ENCODE measurements around the gene ASXL1.
"Not testable (repeated sequence)": the region's sequence is repeated elsewhere in the genome, so short reads cannot be mapped to it uniquely, and the experiment has no call there.

The ASXL1 gene

DNA sequence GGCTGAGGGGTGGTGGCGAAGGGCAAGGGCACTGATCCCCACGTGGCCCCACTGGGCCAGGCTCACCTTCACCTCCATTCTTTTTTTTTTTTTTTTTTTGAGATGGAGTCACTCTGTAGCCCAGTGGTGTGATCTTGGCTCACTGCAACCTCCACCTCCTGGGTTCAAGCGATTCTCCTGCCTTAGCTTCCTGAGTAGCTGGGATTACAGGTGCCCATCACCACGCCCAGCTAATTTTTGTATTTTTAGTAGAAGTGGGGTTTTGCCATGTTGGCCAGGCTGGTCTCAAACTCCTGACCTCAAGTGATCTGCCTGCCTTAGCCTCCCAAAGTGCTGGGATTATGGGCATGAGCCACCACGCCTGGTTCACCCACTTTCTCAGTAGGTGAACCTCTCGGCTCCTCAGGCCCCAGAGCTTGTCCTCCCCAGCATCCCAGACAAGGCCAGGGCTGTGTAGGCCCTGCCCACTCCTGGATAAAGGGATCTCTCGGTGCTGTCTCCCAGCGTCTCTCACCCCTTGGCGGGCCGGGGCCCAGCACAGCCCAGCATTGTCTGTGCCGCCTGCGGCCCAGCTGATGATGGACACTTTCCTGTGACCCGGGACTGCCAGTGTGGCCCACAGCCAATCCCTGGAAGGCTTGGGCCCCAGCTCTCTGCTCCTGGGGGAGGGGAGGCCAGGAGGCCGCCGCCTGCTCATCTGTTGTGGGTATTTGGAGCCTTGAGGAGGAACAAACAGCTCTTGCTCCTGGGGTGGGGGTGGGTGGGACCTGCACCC lies 108.0 kb downstream of the ASXL1 start:
- DNase-seq (ENCODE audit: low spot score) = not testable (repeated sequence)

DNA sequence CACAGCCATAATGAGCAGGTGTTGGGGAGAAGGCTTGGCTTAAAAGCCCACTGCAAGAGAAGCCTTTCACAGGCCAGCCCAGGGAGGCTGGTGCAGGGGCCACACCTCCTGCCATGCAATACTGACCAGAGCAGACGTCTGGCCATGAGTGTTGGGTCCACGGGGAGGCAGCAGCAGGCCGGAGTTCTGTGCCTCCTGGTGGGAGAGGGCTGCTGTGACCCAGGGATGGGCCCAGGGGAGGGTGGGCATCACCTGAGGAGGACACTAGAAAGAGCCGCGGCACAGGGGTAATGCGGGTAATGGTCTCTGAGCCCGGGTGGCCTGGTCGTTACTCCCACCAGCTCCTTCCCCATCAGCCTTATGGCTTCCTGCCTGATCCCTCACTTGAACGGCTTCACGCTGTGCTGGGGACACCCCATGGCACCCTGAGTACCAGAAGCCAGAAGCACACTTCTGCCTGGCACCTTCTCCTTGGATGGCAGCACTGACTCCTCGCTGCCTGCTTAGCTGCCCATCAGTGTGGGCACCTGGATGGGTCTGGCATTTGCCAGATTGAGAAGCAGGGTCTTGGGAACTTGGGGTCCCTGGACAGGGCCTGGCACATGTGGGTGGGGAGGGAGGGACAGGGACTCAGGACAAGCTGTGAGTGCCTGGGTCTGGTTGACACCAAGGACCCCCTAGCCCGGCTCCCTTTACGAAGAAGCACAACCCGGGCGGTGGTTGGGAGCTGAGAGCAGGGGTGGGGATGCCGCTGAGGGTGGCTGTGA lies 108.8 kb downstream of the ASXL1 start:
- DNase-seq (ENCODE audit: low spot score) = no peak

DNA sequence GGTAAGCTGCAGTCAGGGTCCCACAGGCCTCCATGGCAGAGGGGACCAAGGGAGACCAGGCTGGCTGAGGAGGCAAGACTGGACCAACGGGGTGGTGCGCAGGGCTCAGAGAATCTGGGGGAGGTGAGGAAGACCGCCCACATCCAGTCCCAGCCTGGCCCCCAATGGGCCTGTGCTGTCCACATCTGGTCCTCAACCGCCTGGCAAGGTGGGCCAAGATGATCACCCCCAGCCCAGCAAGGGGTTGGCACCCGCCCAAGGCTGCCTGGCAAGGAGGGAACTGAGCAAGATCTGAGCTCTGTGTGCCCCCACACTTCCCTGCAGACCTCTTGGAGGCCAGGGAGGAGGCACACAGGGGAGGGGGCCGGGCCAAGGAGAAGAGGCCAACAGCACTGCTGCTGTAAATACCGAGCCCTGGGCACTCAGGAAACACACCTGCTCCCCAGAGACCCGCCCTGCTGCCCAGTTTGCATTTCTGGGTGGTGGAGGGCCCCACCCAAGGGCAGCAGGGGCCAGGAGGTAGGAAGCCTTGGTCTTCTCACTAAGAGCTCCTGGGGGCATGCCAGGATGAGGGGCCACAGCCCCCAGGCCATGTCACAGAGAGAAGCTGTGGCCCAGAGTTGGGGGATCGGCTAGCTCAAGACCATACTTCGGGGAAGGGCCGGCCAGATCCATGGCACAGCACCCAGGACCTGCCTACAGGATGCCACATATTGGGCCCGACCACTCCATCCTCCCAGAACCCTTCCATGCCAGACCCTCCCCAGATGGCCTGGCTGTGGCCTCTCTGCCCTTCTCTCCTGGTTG lies 109.6 kb downstream of the ASXL1 start:
- DNase-seq (ENCODE audit: low spot score) = no peak

DNA sequence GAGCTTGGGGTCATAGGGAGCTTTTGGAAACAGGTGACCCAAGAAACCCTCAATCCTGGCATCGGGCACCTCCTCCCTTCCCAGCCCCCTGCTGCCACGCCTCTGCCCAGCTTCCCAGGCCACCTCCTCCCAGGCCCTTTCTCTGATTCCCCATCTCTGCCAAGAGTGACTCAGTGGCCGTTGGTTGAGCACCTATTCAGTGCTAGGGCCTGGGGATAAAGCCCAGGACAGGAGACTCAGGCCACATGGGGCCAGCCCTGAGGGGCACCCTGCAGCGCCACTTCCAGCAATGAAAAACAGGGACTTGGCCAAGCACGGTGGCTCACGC lies 110.1 kb downstream of the ASXL1 start:
- no peak for DNase-seq (ENCODE audit: low spot score)

DNA sequence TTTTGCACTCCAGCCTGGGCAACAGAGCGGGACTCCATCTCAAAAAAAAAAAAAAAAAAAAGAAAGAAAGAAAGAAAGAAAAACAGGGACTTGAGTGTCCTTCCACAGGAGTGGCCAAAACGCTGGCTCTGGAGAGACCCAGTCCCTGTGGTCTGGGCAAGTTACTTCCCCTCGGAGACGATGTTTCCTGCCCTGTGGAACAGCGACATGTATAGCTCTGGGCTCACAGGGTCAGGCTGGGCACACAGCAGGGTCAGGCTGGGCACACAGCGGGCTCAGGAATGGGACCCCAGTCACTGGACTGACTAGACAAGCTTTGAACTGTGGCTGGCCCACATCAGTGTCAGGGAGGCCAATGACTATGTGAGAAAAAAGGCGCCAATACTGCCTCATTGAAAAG lies 110.7 kb downstream of the ASXL1 start:
- DNase-seq (ENCODE audit: low spot score) = no peak

DNA sequence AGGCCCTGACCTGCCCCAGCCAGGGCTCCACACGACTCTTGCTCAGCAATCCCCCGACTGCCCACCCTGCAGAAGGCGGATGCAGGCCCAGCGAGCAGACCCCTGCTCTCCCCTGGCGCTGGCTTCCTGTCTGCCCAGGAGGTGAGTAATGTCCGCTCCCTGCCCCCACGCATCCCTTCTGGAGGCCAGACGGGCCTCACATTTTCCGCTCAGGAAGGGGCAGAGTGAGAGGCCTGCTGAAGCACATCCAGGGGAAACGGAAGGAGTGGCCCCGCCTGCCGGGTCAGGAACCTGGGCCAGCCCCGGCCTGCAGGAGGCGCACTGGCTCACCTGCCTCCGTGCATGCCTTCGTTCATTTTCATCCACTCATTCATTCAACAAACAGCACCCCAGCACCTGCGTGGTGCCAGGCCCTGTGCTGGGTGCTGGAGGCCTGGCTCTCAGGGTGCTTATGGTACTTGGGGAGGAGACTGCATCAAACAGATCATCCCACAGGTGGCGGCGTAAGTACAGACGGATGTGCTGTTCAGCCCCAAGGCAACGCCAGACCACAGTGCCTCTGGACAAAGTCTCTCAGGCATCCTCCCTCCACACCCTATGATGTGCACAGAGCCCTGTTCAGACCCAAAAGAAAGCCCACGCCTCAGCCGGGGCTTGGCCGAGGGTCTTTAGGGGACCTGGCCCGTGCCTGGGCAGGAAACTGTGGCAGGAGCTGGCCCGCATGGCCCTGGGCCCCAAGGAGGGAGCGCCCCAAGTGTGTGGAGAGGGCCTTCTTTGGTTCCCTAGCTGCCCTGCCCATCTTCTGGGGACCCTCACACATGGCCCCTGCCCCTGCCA lies 112.1 kb downstream of the ASXL1 start:
- peak; percentile 73 for DNase-seq (ENCODE audit: low spot score)

DNA sequence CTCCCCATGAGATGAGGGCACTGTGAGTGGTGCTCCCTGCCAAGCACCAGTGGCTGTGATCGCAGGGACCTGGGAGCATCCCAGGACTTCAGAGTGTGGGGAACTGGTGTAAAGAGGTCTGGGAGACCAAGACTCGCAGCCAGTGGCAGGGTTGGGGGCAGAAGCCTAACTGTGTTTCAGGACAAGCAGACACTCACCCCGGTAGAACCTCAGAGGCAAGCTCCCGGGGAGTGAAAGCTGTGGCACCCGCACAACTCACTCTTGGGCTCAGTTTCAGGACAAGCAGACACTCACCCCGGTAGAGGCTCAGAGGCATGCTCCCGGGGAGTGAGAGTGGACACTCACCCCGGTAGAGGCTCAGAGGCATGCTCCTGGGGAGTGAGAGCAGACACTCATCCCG lies 112.8 kb downstream of the ASXL1 start:
- no peak for DNase-seq (ENCODE audit: low spot score)

DNA sequence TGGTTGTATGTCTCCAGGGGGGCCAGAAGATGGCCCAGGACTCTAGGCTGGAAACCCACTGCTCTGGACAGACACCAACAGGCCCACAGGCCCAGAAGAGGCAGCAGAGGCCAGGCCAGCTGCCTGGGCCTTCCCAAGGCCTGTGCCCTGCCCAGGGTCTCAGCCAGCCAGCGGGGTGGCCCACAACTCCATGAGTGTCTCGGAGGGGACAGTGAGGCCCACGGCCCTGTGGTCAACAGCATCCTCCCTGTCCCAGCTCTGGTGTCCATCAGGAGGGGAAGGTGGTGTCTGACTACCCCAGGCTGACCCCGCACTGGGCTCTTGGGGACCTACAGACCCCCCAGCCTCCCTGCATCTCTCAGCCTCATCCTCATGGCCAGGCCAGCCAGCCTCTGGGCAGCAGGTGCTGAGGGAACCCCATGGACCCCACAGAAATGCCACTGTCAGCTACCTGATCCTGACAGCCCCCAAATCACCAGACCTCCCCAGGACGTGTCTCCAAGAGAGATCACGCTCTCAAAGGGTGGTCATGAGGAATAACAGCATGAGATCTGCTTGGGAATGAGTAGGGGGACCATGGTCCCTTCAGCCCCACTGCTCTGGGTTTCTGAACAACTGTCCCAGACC lies 114.6 kb downstream of the ASXL1 start:
- DNase-seq (ENCODE audit: low spot score) = no peak

DNA sequence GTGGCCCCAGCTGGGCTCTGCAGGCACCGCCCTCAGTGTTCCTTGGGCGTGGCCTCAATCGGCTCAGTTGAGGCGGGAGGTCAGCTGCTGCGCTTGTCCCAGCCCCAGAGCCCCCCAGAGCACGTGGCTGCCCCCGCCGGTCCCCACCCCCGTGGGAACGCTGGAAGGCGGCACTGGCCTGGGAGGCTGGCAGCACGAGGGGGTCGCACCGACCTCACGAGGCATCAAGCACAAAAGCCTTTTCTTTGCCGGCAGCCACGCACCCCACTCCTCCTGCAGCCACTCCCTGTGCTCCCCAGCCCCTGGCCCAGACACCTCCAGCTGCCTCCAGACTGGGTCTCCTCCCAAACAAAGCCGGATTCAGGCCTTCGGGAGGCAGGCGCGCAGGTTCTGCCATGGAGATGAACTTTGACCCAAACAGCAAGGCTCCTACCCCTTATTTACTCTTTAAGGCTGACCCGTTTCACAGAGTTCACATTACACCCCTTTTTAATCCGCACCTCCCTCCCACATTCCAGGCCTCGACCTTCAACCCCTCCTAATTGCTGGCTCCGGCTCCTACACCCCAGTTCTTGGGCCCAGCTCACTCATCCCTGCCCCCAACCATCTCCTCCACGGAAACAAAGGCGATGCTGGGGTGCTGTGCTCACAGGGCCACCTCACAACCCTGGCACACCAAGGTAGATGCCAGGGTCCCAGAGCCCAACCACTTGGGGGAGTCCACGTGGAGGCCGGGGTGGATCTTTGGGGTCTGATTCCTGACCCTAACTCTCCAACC lies 115.3 kb downstream of the ASXL1 start:
- DNase-seq (ENCODE audit: low spot score) = no peak

DNA sequence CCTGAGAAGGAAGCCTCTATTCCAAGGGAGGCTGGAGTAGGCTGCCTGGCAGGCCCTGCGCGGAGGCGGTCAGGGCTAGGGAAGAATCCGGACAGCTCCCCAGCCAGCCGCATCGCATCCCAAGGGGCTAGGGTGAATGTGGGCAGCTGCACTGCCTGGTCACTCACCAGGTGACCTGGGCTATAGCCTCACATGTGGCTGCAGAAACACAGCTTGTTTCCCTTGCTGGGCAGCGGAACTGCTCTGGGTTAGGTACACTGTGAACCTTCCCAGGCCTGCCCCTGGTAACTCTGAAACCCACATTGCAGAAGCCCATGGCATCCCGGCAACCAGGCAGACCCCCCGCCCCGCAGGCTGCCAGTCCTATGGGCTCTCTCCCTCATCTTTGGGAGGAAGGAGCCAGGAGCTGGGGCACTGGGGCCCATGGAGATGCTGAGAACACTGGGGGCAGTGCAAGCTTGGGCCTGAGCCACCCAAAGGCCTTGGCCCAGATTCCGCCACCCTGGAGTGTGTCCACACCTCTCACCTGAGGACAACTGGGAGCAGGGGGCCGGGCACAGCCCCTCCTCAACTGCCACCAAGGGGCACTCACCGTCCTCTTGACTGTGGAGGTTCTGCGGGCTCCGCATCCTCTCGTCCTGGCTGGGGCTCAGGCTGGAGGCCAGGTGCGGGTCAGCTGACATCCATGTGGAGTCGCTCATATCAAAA lies 116.0 kb downstream of the ASXL1 start:
- DNase-seq (ENCODE audit: low spot score) = no peak

DNA sequence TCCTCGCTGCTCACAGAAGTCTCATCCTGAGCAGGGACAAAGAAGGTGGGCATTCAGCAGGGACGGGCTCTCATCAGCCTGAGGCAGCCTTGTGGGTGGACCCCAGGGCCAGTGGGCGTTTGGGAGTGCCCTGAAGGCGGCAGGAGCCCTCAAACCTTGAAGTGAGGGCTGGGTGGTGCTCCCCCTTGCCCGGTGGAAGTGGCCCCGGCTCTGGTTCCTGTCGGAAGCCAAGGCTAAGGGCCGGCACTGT lies 116.5 kb downstream of the ASXL1 start:
- DNase-seq (ENCODE audit: low spot score) = no peak

DNA sequence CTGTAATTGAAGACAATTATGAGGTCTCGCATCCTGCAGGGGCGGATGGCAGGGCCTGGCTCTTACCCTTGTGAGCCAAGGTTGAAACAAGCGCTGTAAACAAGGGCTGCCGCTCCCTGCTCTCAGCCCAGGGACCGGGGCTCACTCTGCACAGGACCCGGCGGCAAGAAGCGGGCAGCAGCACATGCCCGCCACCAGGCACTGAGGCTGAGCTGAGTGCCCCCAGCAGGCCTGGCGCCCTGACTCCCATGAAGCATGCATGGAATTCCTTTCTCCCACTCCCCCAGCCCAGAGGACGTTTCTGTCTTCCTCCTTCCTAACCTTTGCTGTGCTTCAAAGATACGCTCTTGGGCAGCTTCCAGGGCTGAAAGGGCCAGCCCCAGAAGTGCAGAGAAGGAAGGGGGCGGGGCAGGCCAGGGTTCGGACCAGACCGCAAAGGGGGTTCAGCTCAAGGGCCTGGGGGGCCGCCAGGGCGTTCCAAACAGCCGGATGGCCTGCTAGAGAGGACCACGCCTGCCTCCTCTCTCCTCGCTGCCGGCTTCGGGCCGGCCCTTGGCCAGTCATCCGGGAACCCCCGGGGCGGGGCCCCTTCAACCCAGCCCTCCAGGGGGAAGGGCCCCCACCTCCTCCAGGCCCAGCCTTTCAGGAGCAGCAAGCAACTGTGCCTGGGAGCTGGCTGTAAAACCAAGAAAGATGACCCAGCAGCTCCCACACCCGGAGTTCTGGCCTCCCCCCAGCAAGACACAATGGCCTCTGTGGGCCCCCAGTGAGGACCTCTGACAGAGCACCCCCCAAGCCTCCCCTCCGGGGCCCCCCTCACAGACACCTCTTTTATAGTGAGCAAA lies 117.1 kb downstream of the ASXL1 start:
- no peak for DNase-seq (ENCODE audit: low spot score)

DNA sequence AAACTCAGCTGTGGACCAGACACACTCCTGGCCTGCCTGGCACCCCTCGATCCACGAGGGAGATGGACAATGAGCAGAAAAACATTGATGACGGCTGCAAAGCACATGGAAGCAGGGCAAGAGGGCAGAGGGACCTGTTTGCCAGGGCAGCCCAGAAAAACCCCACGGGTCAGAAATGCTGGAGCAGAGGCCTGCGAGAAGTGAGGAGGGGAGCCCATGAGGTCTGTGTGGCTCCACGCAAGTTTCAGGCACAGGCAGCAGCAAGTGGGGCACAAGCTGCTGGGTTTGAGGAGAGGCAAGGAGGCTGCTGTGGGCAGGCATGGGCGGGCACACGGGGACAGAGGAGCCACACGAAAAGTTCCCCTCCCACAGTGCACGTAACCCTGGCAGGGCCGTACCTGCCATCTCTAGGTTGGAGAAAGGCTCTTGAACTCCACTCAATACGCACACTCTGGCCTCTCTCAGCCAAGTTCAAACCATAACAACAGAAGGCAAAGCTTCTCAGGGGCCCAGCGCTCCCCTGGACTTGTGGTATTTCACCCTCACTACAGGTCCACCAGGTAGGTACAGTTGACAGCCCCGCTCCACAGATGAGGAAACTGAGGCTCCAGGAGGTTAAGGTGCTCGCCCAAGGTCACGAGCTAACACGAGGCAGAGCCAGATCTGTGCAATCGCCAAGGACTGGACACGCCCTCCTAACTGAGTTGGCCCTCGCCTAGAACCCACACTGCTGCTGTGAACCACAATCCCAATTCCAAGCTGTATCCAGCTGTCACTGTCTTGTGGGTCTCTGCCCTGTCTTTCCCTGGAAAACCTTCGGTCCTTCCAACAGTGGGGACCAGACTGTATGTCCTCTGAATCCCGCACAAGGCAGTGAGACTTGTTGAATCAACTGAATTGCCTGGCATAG lies 118.8 kb downstream of the ASXL1 start:
- DNase-seq (ENCODE audit: low spot score) = no peak

DNA sequence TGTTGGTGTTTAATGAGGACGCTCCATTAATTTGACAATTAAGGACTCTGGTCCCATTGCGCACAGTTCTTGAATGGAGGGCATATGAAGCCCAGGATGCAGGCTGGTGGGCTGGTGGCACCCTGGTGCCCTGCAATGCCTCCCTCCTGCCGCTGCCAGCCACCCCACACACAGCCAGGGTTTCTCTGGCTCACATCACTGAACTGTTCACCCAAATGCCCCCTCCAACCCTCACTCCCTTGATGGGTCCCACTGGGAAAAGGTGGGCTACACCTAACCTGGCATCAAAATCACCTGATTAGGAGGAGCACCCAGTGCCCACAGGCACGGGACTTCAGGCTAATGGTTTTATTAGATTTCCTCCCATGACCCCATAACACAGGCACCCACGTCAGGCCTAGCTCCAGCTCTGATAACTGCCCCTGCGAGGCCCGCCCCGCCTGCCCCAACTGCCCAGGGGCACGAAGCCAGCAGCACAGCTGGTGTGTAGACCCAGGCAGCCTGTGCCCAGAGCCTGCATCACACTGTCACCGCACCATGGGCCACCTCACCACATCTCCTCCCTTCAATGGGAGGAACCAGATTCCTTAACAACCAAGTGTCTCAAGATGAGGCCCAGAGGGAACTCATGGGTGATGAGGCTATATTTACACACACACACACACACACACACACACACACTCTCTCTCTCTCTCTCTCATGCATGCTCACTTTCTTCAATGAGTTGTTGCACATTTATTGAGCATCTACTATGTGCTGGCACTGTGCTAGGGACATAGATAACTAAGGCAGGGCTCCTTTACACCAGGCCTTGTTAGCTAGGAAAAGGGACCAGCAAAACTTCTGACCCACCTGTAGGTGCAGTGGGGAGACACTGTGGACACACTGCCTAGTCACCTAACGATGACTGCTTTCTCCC lies 119.7 kb downstream of the ASXL1 start:
- DNase-seq (ENCODE audit: low spot score) = no peak

DNA sequence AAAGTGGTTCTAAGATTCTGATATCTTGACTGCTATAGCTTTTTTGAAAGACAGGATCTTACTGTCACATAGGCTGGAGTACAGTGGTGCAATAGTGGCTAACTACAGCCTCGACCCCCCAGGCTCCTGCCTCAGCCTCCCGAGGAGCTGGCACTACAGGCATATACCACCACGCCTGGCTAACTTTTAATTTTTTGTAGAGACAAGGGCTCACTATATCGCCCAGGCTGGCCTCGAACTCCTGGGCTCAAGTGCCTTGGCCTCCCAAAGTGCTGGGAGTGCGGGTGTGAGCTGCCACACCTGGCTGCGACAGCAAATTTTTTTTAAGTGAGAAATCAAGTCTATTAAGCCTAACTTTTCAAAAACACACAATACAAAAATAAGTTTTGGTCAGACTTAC lies 120.4 kb downstream of the ASXL1 start:
- DNase-seq (ENCODE audit: low spot score) = no peak

DNA sequence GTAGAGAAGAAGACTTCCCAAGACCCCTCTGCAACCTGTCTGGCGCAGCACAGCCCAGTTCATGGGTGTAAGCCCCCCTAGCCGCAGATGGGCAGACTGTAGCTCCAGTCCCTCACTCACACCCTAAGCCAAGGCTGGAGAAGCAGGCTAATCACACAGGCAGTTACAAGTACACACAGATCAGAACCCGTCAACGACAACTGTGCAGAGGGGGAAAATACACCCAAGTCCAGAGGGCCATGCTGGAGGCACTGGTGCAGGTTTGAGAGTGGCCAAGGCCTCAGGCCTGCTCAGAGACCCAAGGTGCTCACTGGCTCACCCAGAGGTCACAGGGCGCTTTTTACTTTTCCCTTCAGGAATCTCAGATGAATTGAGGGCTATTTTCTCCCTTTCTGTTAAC lies 120.9 kb downstream of the ASXL1 start:
- DNase-seq (ENCODE audit: low spot score) = no peak

DNA sequence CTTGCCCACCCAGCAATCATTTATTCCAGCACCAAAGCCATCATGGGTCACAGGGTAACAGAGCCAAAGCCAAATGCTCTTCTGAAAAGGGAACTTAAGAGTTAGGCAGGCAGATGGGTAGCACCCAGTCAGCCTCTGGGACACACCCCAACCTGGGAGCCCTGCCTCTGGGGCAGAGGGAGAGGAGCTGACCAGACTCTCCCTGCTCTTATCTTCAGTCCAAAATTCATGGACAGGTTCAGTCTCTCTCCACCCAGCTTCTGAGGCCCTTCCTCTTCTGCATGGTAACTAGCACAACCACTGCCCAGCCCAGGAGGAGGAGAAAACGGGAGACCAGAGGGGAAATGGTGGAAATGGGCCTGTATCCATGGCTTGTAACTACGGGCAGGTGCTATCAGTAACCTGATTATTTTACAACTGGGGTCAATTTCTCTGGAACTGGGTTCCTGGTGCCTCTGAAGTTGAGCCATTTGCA lies 121.6 kb downstream of the ASXL1 start:
- DNase-seq (ENCODE audit: low spot score) = no peak
